Fibroblast of lung (primary cell): Measurements from ENCODE around the gene PIK3IP1. TPM values are rescaled to one million over a fixed set of nuclear protein-coding genes. Genes with fewer than 3 reads are reported as not detected.

Experiments
- DNase-seq, 2 donors: peaks; one replicate each; pipeline versions ENCODE4 v3.0.0 to v3.0.0-alpha.2; 2010; ENCODE audit warnings: low read depth in 2 of 2
- H2AFZ ChIP-seq: 2 replicates; pipeline ENCODE4 v1.5.1; 2012; ENCODE audit warnings: low read length, control low read depth, inconsistent platforms
- H3K27ac ChIP-seq: 2 replicates; pipeline ENCODE4 v1.5.1; 2011; ENCODE audit warnings: low read length, control low read depth; ENCODE audit not compliant: insufficient read depth
- H3K27me3 ChIP-seq: 2 replicates; pipeline ENCODE4 v1.5.1; 2011; ENCODE audit warnings: mild to moderate bottlenecking, low read length; ENCODE audit not compliant: control insufficient read depth, insufficient read depth
- H3K36me3 ChIP-seq: 2 replicates; pipeline ENCODE4 v1.5.1; 2011; ENCODE audit warnings: low read length; ENCODE audit not compliant: control insufficient read depth, insufficient read depth
- H3K4me1 ChIP-seq: 2 replicates; pipeline ENCODE4 v1.5.1; 2011; ENCODE audit warnings: low read length; ENCODE audit not compliant: control insufficient read depth, insufficient read depth; ENCODE audit errors: extremely low read depth
- H3K4me2 ChIP-seq: 2 replicates; pipeline ENCODE4 v1.5.1; 2011; ENCODE audit warnings: low read length, control low read depth; ENCODE audit not compliant: insufficient read depth; ENCODE audit errors: extremely low read depth
- H3K4me3 ChIP-seq, 4 experiments: fragments of 200-600 bp in 1 of 4; sonication (generic) in 1 of 4; replicated peaks in 1 of 4; 2 replicates each; pipeline ENCODE4 v1.5.1; 2011 to 2016; ENCODE audit warnings: low read length in 4 of 4, low read depth in 3 of 4, mild to moderate bottlenecking in 3 of 4, control low read depth in 2 of 4, inconsistent platforms in 1 of 4, mixed read lengths in 1 of 4; ENCODE audit not compliant: insufficient read depth in 1 of 4; ENCODE audit errors: control extremely low read depth in 1 of 4
- H3K79me2 ChIP-seq: 2 replicates; pipeline ENCODE4 v1.5.1; 2012; ENCODE audit warnings: mild to moderate bottlenecking, low read length, inconsistent platforms; ENCODE audit not compliant: control insufficient read depth, insufficient read depth
- H3K9ac ChIP-seq: 2 replicates; pipeline ENCODE4 v1.5.1; 2011; ENCODE audit warnings: mild to moderate bottlenecking, low read length, control low read depth; ENCODE audit not compliant: insufficient read depth
- H3K9me3 ChIP-seq: 2 replicates; pipeline ENCODE4 v1.5.1; 2012; ENCODE audit warnings: low read depth, low read length; ENCODE audit not compliant: control insufficient read depth, insufficient read depth
- H4K20me1 ChIP-seq: 2 replicates; pipeline ENCODE4 v1.5.1; 2011; ENCODE audit warnings: low read length; ENCODE audit not compliant: control insufficient read depth, insufficient read depth; ENCODE audit errors: extremely low read depth
- CTCF ChIP-seq, 2 donors: IDR thresholded peaks in 1 of 2; conservative IDR thresholded peaks in 1 of 2; 1 replicate in 1 of 2; 2 replicates in 1 of 2; pipeline ENCODE4 v1.5.1; 2011 to 2012; ENCODE audit warnings: low read length in 2 of 2, control low read depth in 1 of 2, inconsistent platforms in 1 of 2, low read depth in 1 of 2, mild to moderate bottlenecking in 1 of 2
- EZH2 ChIP-seq: IDR thresholded peaks from 2 replicates; pipeline ENCODE4 v1.5.1; 2012; ENCODE audit warnings: low read length, control low read depth, mild to moderate bottlenecking; ENCODE audit errors: missing control alignments
- polyA plus RNA-seq, 2 donors: library from polyadenylated mRNA; depleted of rRNA in 1 of 2; stranded (reverse) in 1 of 2; unstranded in 1 of 2; fragments of >200 nt; gene quantifications; 2 replicates each; pipeline ENCODE4 v1.2.1, GENCODE V29; 2011 to 2012; ENCODE audit warnings: missing spikeins in 1 of 2
- total RNA-seq: library from RNA; depleted of rRNA; stranded (reverse); fragments of >200 nt; gene quantifications from 2 replicates; pipeline ENCODE4 v1.2.1, GENCODE V29; 2014

PIK3IP1 gene
- total and polyA plus RNA-seq, 2 donors (not counting 1 experiment from before 2014, with no cell fraction given): 32.1 to 81.6 TPM

GRCh38 chr22:31282748-31283468 is 9.4 kb downstream of the PIK3IP1 start:
- Histone ChIP-seq H3K27ac (no peak overlapping the region), H3K36me3 (peaks cover 5% of the 10 kb centered on the region), H3K27me3 (no peaks in the 10 kb centered on the region), H3K4me2 (no peak overlapping the region), H3K4me3 (no peak overlapping the region), H4K20me1 (no peaks in the 10 kb centered on the region), H3K9me3 (no peaks in the 10 kb centered on the region), H2AFZ (no peak overlapping the region), H3K4me1 (no peaks in the 10 kb centered on the region), H3K79me2 (no peaks in the 10 kb centered on the region), H3K9ac (no peak overlapping the region)
- DNase-seq: no peak
- TF ChIP-seq EZH2 (no peak), CTCF (conservative IDR thresholded peaks at IDR 0.05 in 1 of 2, IDR thresholded peaks at IDR 0.05 in 1 of 2; ENCODE audit: low read depth in 1 of 2, low read length in 2 of 2) (no peak)

DNA sequence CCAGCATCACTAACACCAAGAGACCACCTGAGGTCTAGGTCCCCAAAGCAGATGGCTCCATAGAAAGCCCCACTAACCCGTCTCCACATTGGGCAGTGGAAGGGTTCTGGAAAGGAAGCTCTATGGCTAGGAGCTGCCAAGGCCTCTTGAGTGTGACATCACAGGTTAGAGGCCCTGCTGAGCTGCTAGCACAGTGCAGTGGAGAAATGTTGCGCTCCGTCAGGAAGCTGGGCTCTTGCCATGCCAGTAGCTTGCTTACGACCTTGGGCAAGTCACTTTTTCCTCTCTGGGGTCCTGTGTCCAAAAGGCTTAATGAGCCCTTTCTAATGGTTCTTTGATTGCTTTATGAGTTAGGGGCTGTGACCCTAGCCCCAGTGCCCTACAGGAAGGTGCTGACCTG is 10.6 kb downstream of the PIK3IP1 start:
- H4K20me1 ChIP-seq: no peaks in the 10 kb centered on the region
- no peaks in the 10 kb centered on the region for H3K79me2 ChIP-seq
- no peaks in the 10 kb centered on the region for H3K27me3 ChIP-seq
- DNase-seq: no peak
- H3K9me3 ChIP-seq: no peaks in the 10 kb centered on the region
- TF ChIP-seq CTCF (conservative IDR thresholded peaks at IDR 0.05 in 1 of 2, IDR thresholded peaks at IDR 0.05 in 1 of 2; ENCODE audit: low read depth in 1 of 2, low read length in 2 of 2) (no peak), EZH2 (no peak)
- no peak overlapping the region for H3K27ac ChIP-seq
- H2AFZ ChIP-seq: no peak overlapping the region
- H3K4me1 ChIP-seq: no peaks in the 10 kb centered on the region
- H3K4me3 ChIP-seq: no peak overlapping the region
- peaks cover 3% of the 10 kb centered on the region for H3K36me3 ChIP-seq
- H3K4me2 ChIP-seq: no peak overlapping the region
- no peak overlapping the region for H3K9ac ChIP-seq

- Histone ChIP-seq H2AFZ (no peak overlapping the region), H4K20me1 (no peaks in the 10 kb centered on the region), H3K27me3 (no peaks in the 10 kb centered on the region), H3K4me1 (no peaks in the 10 kb centered on the region), H3K36me3 (peaks cover 5% of the 10 kb centered on the region), H3K79me2 (no peaks in the 10 kb centered on the region), H3K27ac (no peak overlapping the region), H3K9me3 (no peaks in the 10 kb centered on the region), H3K4me2 (no peak overlapping the region), H3K9ac (no peak overlapping the region), H3K4me3 (no peak overlapping the region)
- DNase-seq: no peak
- TF ChIP-seq CTCF (conservative IDR thresholded peaks at IDR 0.05 in 1 of 2, IDR thresholded peaks at IDR 0.05 in 1 of 2; ENCODE audit: low read depth in 1 of 2, low read length in 2 of 2) (no peak), EZH2 (no peak)
Measured at GRCh38 chr22:31279821-31280505, 12.3 kb downstream of the PIK3IP1 start.
